BLaER1 (cell line): ENCODE data around the gene PSMB8.
"Not testable (repeated sequence)": the region's sequence is repeated elsewhere in the genome, so short reads cannot be mapped to it uniquely, and the experiment has no call there.

Experiments used
- H3K27ac ChIP-seq: shearing (Covaris generic); formaldehyde crosslinking; 2 replicates; pipeline ENCODE4 v1.8.1; 2022
- H3K27me3 ChIP-seq: shearing (Covaris generic); formaldehyde crosslinking; 2 replicates; pipeline ENCODE4 v1.8.1; 2022
- H3K36me3 ChIP-seq: shearing (Covaris generic); formaldehyde crosslinking; 2 replicates; pipeline ENCODE4 v1.8.1; 2022
- H3K4me1 ChIP-seq: shearing (Covaris generic); formaldehyde crosslinking; 2 replicates; pipeline ENCODE4 v1.8.1; 2022
- H3K4me2 ChIP-seq: shearing (Covaris generic); formaldehyde crosslinking; 2 replicates; pipeline ENCODE4 v1.8.1; 2022
- H3K4me3 ChIP-seq: shearing (Covaris generic); formaldehyde crosslinking; 2 replicates; pipeline ENCODE4 v1.8.1; 2022
- H3K9ac ChIP-seq: shearing (Covaris generic); formaldehyde crosslinking; 2 replicates; pipeline ENCODE4 v1.8.1; 2022
- H3K9me3 ChIP-seq: shearing (Covaris generic); formaldehyde crosslinking; 2 replicates; pipeline ENCODE4 v1.8.1; 2022
- H4K20me1 ChIP-seq: shearing (Covaris generic); formaldehyde crosslinking; 2 replicates; pipeline ENCODE4 v1.8.1; 2022
- Cebpa-rat ChIP-seq: shearing (Covaris generic); IDR thresholded peaks from 2 replicates; pipeline ENCODE4 v1.8.1; 2022

The PSMB8 gene

DNA sequence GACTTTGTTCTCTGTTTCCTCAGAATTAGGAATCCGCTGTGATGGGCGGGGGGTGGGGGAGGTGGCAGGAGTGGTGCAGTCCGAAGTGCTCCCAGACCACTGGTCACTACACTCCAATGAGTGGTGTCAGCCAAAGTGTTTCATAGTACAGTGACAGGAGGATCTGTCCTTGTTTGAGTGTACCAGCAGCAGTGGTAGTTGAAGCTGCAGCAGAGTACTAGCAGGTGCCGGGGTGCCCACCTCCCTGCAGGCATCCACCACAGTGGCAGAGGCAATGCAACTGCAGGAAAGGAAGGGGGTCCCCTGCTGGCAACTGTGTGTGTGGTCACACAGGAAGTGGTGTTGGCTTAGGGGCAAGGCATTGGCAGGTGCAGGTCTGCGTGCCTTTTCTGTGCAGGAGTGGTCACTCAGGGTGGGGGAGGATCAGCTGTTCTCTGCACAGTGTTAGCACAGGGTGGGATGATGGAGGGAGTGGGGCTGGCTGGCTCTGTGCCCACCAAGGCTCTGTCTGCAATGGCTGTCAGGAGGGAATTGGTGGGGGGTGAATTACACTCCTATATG is 36.7 kb downstream of the PSMB8 start:
- no peak overlapping the region for H3K9ac ChIP-seq
- no peaks in the 10 kb centered on the region for H4K20me1 ChIP-seq
- TF ChIP-seq Cebpa-rat, result no peak
- no peak overlapping the region for H3K4me2 ChIP-seq
- no peaks in the 10 kb centered on the region for H3K27me3 ChIP-seq
- no peaks in the 10 kb centered on the region for H3K4me1 ChIP-seq
- no peaks in the 10 kb centered on the region for H3K36me3 ChIP-seq
- H3K4me3 ChIP-seq, result no peak overlapping the region
- no peaks in the 10 kb centered on the region for H3K9me3 ChIP-seq
- no peak overlapping the region for H3K27ac ChIP-seq

DNA sequence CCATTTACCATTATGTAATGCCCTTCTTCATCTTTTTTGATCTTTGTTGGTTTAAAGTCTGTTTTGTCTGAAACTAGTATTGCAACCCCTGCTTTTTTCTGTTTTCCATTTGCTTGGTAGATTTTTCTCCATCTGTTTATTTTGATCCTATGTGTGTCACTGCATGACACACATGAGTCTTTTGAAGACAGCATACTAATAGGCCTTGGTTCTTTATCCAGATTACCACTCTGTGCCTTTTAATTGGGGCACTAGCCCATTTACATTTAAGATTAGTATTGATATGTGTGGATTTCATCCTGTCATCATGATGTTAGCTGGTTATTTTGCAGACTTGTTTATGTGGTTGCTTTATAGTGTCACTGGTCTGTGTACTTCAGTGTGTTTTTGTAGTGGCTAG is 38.4 kb downstream of the PSMB8 start:
- not testable (repeated sequence) for H3K36me3 ChIP-seq, H3K4me3 ChIP-seq, H3K27me3 ChIP-seq

DNA sequence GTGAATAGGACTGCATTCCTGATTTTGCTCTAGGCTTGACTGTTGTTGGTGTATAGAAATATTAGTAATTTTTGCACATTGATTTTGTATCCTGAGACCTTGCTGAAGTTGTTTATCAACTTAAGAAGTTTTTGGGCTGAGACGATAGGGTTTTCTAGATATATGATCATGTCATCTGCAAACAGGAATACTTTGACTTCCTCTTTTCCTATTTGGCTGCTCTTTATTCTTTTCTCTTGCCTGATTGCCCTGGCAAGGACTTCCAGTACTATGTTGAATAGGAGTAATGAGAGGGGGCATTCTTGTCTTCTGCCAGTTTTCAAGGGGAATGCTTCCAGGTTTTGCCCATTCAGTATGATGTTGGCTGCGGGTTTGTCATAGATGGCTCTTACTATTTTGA is 40.4 kb downstream of the PSMB8 start:
- H3K4me3 ChIP-seq, result no peak overlapping the region
- H3K27ac ChIP-seq, result no peak overlapping the region
- no peak overlapping the region for H3K9ac ChIP-seq
- peaks cover 17% of the 10 kb centered on the region for H3K9me3 ChIP-seq
- H4K20me1 ChIP-seq, result no peaks in the 10 kb centered on the region
- no peaks in the 10 kb centered on the region for H3K4me1 ChIP-seq
- H3K4me2 ChIP-seq, result no peak overlapping the region
- H3K27me3 ChIP-seq, result no peaks in the 10 kb centered on the region
- no peak for TF ChIP-seq Cebpa-rat
- H3K36me3 ChIP-seq, result no peaks in the 10 kb centered on the region

More for the DNA sequence above, 38.4 kb downstream of the PSMB8 start:
- not testable (repeated sequence) for H3K9me3 ChIP-seq, H4K20me1 ChIP-seq, H3K9ac ChIP-seq, H3K4me1 ChIP-seq, H3K27ac ChIP-seq, H3K4me2 ChIP-seq

DNA sequence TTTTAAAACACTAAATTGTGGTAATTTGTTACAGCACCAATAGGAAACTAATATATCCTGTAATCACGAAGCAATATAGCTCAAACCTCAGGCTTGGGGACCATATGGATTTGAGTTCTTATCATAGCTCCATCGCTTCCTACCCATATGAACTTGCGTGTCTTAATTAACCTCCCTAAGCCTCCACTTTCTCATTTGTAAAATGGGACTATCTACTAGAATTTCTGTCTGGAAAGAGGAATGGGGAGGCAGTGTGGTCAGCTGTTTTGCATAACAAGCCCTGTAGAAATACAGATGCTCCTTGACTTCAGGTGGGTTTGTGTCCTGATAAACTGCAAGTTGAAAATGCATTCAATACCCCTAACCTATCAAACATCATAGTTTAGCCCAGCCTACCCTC is 44.1 kb downstream of the PSMB8 start:
- Histone ChIP-seq H3K36me3 (no peaks in the 10 kb centered on the region), H3K4me2 (no peak overlapping the region), H4K20me1 (no peaks in the 10 kb centered on the region), H3K27ac (no peak overlapping the region), H3K4me1 (peaks cover 33% of the 10 kb centered on the region), H3K9me3 (peaks cover 19% of the 10 kb centered on the region), H3K4me3 (no peak overlapping the region), H3K27me3 (no peaks in the 10 kb centered on the region), H3K9ac (no peak overlapping the region)
- no peak for TF ChIP-seq Cebpa-rat

DNA sequence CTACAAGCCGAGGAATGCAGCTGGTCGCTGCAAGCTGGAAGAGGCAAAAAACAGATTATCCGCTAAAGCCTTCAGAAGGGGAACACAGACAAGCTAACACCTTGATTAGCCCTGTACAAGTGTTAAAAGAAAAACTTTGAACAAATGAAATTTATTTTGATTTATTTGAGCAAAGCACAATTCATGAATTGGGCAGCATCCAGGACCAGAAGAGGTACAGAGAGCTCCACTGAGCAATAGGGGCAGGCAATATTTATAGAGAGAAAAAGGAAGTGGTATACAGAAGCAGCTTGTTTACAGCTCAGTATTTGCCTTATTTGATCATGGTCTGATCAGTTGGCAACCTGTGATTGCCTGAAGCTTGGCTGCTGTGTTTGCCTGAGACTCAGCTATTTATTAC is 44.7 kb downstream of the PSMB8 start:
- H4K20me1 ChIP-seq, result no peaks in the 10 kb centered on the region
- no peaks in the 10 kb centered on the region for H3K36me3 ChIP-seq
- no peak overlapping the region for H3K9ac ChIP-seq
- H3K4me2 ChIP-seq, result no peak overlapping the region
- H3K4me1 ChIP-seq, result peaks cover 39% of the 10 kb centered on the region
- TF ChIP-seq Cebpa-rat, result no peak
- peaks cover 19% of the 10 kb centered on the region for H3K9me3 ChIP-seq
- no peaks in the 10 kb centered on the region for H3K27me3 ChIP-seq
- H3K4me3 ChIP-seq, result no peak overlapping the region
- no peak overlapping the region for H3K27ac ChIP-seq

DNA sequence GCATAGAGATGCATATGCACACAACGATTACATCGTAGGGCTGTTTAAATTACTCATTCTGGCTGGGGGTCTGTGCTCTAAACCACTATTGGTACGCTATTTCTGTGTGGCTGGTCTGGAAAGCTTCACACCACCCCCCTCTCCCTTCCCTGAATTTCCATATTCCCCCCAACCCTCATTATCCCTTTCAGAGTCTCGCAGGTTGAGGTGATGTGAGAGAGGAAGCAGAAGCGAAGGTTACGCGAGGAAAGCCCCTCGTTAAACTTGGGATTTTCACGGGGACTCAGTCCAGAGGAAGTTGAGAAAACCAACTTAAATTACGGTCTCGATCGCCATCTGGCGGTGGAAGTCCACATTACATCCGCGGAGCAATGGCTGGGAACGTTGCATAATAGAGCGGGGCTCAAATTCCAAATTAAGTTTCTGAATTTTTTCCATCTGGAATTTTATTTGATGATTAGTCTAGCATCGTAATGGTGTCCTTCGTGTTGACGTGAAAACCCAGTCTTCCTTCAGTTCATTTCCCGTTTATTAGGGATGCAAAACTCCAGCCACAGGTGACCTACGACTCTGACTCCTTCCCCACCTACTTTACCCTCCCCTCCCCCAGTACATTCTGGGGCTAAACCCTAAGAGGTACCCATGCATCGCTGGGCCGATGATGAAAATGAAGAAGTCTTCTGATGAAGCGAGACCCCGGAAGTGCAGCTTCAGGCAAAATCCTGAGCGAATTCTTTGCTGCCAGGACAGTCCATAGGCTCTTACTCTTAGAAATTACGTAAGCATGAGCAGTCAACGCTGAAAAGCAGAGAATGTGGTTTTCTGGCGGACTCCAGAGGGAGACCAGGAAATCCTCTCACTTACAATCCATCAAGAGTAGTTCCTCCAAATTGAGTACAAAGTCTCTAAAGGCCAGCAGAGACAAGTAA is 46.7 kb downstream of the PSMB8 start:
- no peaks in the 10 kb centered on the region for H4K20me1 ChIP-seq
- H3K4me1 ChIP-seq, result peaks cover 58% of the 10 kb centered on the region
- no peaks in the 10 kb centered on the region for H3K36me3 ChIP-seq
- H3K9me3 ChIP-seq, result peaks cover 19% of the 10 kb centered on the region
- peak overlapping the region; percentile 67 for H3K9ac ChIP-seq
- TF ChIP-seq Cebpa-rat, result peak; percentile 89
- peak overlapping the region; percentile 69 for H3K27ac ChIP-seq
- H3K4me3 ChIP-seq, result peak overlapping the region; percentile 58
- no peaks in the 10 kb centered on the region for H3K27me3 ChIP-seq
- H3K4me2 ChIP-seq, result peak overlapping the region; percentile 86

DNA sequence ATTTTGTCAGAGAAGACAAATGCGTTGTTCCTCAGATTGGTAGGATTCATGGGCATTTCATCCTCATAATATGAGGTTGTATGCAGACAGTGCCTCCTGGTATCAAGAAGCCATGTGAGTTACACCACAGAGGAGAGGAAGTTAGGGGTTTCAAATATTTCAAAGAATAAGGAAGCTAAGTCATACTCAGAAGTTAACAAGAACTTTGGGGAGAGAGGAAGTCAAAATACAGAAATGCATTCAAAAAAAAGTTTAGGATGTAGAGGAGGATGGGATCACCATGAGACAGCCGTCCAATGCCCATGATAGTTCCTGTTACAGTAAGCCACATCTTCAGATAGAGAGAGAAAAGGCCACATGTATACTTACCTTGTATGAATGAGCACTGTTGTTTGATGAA is 49.3 kb downstream of the PSMB8 start:
- peak overlapping the region; percentile 31; the same call in 1 of the 2 replicates for H3K27ac ChIP-seq
- TF ChIP-seq Cebpa-rat, result no peak
- peaks cover 14% of the 10 kb centered on the region for H3K9me3 ChIP-seq
- H3K9ac ChIP-seq, result no peak overlapping the region
- peak overlapping the region; percentile 82 for H3K4me2 ChIP-seq
- H3K36me3 ChIP-seq, result no peaks in the 10 kb centered on the region
- H4K20me1 ChIP-seq, result no peaks in the 10 kb centered on the region
- no peaks in the 10 kb centered on the region for H3K27me3 ChIP-seq
- H3K4me3 ChIP-seq, result no peak overlapping the region
- peaks cover 58% of the 10 kb centered on the region for H3K4me1 ChIP-seq

DNA sequence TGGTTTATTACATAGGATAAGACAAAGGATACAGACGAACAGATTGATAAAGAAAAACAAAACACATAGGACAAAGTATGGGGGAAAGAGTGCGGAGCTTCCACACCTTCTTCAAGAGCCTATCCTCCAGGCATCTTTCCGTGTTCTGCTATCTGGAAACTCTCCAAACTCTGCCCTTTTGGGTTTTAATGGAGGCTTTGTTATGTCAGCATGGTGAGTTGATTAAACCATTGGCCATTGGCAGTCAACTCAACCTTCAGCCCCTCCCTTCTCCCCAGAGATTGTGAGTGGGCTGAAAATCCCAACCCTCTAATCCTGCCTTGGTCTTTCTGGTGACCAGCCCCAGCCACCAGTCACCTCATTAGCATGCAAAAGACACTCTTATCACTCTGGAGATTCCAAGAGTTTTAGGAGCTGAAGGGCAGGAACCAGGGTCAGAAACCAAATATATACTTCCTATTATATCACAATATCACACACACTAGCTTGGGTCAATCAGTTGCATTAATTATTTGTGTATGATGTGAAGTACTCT is 50.9 kb downstream of the PSMB8 start:
- Histone ChIP-seq H4K20me1 (no peaks in the 10 kb centered on the region), H3K36me3 (no peaks in the 10 kb centered on the region), H3K27me3 (no peaks in the 10 kb centered on the region), H3K4me3 (no peak overlapping the region), H3K4me1 (peaks cover 54% of the 10 kb centered on the region), H3K27ac (no peak overlapping the region), H3K4me2 (no peak overlapping the region; the same call in 1 of the 2 replicates), H3K9me3 (no peaks in the 10 kb centered on the region), H3K9ac (no peak overlapping the region)
- TF ChIP-seq Cebpa-rat, result no peak
